CD4-positive, alpha-beta T cell treated with Interleukin-10 for 1 hour (primary cell): Measurements from ENCODE around the gene QSOX2.
"Not testable (repeated sequence)": the region's sequence is repeated elsewhere in the genome, so short reads cannot be mapped to it uniquely, and the experiment has no call there.

Experiments
- DNase-seq: peaks from one replicate; pipeline ENCODE4 v3.0.0-alpha.2; 2020

QSOX2 gene

GRCh38 chr9:136282272-136282861 is 36.8 kb upstream of the QSOX2 start:
- no peak for DNase-seq

GRCh38 chr9:136281421-136282271 is 36.0 kb upstream of the QSOX2 start:
- no peak for DNase-seq

DNA sequence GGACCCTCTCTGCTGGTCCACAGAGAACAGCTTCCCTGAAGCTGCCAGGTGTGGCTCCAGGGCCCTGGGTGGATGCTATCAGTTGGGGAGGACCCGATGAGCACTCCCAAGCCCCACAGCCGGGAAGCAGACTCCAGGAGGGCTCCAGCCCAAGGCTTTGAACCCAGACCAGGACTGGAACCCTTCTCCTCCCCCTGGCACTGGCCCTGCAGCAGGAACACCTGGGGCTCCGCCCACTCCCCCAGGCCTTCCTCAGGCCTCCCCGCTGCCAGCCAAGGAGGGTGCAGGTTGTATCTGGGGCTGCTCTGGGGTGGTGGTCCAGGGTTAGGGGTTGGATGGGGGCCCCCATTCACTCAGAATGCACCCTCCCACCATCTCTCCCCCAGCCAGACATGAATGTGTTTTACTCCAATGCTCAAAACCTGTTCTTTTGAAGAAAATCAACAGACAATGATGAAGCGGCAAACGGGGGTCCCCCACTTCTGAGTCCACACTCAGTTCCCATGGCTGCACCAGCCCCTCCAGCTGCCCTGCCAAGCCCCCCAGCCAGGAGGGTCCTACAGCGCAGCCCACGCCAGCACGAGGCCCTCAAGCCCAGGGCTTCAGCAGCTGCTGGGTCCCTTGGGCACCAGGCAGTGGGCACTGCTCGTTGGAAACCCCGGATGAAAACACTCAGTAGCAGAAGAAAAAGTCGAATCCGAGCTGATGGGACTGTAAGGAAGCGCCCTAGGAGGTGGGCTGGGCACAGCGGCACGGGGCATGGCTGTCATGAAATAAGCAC is 35.1 kb upstream of the QSOX2 start:
- no peak for DNase-seq

- no peak for DNase-seq
Observed at GRCh38 chr9:136279471-136279870, 33.9 kb upstream of the QSOX2 start.

DNA sequence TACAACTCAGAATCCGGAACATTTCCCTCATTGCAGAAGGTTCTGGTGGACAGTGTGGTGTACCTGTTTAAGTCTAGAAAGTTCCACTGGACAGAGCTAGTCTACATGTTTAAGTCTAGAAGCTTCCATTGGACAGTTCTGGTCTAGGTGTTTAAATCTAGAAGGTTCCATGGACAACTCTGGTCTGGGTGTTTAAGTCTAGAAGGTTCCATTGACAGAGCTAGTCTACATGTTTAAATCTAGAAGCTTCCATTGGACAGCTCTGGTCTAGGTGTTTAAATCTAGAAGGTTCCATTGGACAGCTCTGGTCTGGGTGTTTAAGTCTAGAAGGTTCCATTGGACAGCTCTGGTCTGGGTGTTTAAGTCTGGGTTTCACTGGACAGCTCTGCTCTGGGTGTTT is 33.3 kb upstream of the QSOX2 start:
- DNase-seq = no peak

DNA sequence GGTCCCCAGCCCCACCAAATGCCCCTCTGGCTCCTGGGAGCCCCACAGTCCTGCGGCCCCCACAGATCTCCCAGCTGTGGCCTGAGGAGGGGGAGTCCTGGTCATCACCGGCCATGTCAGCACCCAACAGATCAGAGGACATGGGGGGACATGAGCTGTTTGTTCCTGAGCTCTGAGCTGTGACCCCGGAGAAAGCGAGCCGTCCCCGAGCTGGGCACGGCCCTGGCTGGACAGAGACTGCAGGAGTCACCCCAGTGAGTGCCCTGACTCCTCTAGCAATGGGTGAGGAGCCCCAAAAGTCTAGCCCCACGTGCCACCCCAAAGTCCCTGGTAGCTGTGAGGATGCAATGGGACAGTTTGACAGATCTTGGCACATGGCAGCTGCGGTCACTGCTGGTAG is 32.6 kb upstream of the QSOX2 start:
- no peak for DNase-seq

DNA sequence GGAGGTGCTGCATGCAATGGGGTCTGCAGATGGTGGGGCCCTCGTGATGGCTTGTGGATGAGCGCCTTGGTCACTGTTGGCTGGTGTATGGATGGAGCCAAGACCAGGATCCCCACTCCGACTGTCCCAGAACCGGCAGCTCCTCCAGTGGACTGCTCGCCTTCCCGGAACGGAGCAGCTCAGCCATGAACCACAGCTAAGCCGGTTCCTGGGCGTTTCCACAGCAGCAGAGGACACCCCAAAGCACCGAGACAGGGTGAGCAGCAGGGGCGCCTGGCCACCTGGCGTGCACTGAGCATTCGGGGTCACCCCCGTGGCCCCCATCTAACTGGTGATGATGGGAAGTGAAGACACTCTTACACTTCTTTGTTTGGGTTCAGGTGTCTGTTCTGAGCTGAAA is 32.1 kb upstream of the QSOX2 start:
- DNase-seq = no peak

GRCh38 chr9:136276716-136277115 is 31.1 kb upstream of the QSOX2 start:
- DNase-seq = no peak

- DNase-seq = no peak
Observed at GRCh38 chr9:136275655-136276429, 30.2 kb upstream of the QSOX2 start.

DNA sequence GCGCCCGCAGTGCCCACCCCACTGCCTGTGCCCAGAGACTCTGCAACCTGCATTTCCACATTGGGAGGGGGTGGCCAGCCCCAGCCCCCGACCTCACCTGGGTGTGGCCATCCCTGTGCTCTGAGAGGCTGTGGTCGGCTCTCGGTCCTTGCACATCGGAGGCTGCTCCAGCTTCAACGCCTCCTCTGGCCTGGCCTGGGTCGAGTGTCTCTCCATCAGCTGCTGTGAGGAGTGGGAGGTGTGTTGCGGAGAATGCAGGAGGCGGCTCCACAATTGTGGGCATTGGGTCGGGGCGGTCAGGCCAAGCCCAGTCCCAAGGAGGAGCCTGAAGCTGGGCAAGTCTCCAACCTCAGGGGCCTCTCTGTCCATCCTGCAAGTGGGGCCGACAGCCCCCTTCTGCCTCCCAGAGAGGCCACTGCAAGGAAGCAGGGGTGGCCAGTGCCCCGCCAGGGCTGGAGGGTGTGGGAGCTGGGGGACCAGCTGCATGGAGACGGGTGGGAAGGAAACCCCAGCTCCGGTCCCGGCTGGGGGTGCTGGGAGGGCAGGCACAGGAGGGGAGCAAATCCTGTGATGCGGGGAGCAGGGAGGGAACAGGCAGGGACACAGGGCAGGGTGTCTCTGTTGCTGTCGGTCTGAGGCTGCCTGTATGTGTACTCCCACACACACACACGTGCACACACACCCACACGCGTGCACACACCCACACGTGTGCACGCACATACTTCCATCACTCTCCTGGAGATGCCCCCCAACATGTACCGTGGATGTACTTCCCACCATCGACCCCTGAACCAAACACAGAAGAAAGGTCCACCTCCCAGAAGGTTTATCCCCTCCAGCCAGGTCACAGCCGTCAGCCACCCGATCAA is 29.4 kb upstream of the QSOX2 start:
- no peak for DNase-seq

DNA sequence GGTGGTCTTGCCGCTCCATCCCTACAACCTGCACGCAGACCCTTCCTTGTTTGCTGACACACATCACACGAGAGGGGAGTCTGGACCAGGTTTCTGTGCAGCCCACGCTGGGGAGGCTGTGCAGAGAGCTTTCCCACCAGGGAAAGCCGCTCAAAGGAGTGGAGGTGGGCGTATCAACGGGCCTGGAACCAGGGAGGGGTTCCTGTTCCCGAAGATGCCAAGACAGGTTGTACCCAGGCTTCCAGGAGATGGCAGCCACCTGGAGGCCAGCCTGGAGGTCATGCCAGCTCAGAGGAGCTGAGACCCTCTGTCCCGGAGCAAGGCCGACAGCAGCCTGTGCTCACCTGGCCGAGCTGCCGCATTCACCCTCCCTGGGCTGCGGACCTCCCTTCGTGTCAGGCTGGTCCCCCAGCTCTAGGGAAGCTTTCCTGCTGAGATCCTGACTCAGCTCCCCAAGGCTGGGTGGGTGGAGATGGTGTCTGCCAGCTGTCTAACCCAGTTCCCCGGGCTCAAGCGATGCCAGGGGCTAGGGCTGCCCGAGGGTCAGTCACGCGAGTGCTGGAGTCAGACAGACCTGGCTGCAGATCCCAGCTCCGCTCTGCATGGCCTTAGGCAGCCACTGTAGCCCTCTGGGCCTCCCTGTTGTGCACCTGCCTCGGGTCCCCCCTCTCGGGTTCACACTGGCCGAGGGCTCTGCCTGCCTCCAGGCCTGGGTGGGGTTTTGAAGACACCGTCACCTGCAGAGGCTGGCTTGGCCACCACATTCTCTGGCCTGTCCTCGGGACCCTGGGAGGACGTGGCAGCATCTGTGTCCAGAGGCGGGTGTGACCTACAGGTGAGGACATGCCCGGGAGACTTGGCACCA is 28.5 kb upstream of the QSOX2 start:
- DNase-seq = no peak

DNA sequence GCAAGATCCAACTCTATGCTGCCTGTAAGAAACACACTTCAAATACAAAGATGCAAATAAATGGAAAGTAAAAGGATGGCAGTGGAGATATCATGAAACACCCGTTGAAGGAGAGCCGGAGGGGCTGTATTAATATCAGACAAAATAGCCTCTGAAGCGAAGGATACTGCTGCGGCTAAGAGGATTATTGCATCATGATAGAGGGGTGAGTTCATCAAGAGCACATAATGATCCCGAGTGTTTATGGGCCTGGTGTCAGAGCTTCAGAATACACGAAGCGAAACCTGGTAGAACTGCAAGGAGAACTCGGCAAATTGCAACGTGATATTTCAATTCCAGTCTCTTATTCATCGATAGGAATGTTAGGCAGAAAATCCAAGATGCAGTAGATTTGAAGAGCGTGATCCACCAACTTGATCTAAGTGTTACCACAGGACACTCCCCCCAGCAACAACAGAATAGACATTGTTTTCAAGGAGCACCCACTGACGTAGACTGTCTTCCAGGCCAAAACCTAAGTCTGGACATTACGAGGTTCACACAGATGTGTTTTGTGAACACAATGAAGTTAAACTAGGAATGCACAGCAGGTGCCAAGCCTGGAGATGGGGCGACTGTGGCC is 27.7 kb upstream of the QSOX2 start:
- no peak for DNase-seq

DNA sequence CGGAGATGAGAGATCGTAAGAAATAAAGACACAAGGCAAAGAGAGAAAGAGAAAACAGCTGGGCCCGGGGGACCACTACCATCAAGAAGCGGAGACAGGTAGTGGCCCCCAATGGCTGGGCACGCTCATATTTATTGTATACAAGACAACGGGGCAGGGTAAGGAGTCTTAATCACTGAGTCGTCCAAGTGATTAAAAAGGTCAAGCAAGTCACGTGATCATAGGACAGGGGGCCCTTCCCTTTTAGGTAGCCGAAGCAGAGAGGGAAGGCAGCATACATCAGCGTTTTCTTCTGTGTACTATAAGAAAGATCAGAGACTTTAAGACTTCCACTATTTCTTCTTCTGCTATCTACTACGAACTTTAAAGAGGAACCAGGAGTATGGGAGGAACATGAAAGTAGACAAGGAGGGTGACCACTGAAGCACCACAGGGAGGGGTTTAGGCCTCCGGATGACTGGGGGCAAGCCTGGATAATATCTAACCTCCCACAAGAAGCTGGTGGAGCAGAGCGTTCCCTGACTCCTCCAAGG is 24.6 kb upstream of the QSOX2 start:
- no peak for DNase-seq

DNA sequence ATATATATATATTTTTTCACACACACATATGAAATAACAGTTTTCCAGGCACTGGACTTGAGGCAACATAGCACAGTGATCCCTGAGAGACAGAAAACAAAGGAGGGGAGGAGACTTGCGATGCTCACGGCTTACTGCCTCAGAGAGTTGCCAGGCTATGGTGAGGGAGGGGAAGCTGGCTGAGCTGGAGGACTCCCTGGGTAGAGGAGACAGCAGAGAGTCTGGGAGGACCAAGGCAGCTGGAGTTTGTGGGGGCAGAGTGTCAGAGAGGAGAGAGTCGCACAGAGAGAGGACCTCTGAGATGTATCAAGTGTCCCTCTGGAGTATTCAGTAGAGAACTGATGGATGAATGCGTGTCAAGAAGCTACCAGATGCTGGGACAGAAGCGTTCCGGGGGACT is 23.1 kb upstream of the QSOX2 start:
- DNase-seq = no peak

DNA sequence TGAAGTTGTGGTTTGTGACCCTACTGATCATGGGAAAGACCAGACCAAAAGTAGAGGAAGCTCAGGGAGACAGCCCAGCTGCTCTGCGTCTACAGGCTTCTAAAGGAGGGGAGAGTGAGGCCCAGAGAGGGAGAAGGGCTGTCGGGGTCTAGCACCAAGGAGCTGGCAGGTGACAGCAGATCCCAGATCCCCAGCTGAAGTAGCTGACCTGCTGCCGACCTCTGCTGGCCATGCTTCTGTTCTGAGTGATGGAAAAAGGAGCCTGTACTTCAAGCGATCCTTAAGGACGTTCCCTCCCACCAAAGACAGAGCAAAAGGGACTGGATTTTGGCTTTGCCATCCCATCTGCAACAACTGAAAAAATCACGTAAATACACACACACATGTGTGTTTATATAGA is 22.7 kb upstream of the QSOX2 start:
- DNase-seq = no peak

GRCh38 chr9:136267261-136268111 is 21.9 kb upstream of the QSOX2 start:
- DNase-seq = peak; percentile 90

- DNase-seq = not testable (repeated sequence)
Observed at GRCh38 chr9:136266641-136267040, 21.0 kb upstream of the QSOX2 start.

DNA sequence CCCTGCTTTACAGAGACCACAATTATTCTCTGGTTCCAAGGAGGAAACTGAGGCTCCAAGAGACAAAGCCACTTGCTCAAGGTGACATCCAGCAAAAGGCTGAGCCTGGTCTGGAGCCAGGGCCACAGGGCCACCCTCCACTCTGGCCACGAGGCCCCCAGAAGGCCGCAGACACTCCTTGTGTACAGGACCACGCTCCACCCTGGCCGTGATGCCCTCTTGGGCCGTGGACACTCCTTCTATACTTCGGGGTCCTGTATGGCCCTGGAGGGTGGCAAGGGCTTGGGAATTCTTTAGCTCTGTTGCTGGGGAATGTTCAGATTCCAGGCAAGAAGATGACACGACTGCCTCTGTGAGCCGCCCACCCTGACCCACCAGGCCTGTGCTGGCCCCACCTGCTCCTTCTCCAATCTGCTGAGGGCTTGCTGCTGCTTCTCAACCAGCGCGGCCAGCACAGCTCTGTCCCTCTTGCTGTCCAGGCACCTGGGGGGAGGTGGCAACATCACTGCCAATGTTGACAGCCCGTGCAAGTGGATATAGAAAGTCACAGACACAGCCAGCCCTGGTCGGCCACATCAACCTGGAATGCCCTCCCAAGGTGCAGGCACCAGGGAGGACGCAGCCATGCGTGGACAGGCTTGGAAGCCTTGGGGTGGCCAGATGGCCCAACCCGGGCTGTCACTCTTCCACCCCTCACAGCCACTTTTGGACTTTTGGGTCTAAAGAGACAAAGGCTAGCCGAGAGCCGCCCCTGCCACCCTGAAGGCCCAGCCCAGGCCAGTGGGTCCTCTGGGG is 20.1 kb upstream of the QSOX2 start:
- DNase-seq = no peak
